IMR-90 (cell line): Measurements from ENCODE around the gene WEE1. TPM values are rescaled to one million over a fixed set of nuclear protein-coding genes. Genes with fewer than 3 reads are reported as not detected.

Experiments used
- ATAC-seq: fragments of 200-7000 bp; cut with Tn5 transposase; 2 replicates; pipeline ENCODE4 v1.9.1; 2020; ENCODE audit warnings: low read depth, mild to moderate bottlenecking, moderate library complexity
- BruUV-seq: library from RNA; stranded (reverse); fragments of 400-500 nt; replicated peaks from 2 replicates; lab custom pipeline; 2021; lab: Mats Ljungman, UMichigan
- CTCF ChIA-PET: fragments of 300-600 bp; formaldehyde crosslinking; extraction: SDS; loops from one replicate; lab custom pipeline; 2021; ENCODE audit warnings: antibody characterized with exemption; lab: Yijun Ruan, JAX
- POLR2A ChIA-PET: fragments of 300-600 bp; sonication (Branson Sonifier 250); formaldehyde crosslinking; loops from one replicate; lab custom pipeline; 2022; ENCODE audit warnings: antibody characterized with exemption; ENCODE audit not compliant: unreplicated experiment; lab: Charles Lee
- DNase-seq: peaks from one replicate; pipeline ENCODE4 v3.0.0; 2013
- H2AFZ ChIP-seq: replicated peaks from 2 replicates; pipeline ENCODE3; 2013; ENCODE audit warnings: low read length, mild to moderate bottlenecking; ENCODE audit not compliant: poor library complexity
- H2AK5ac ChIP-seq: 2 replicates; pipeline ENCODE4 v1.6.1; 2013; ENCODE audit warnings: low read depth, low read length, inconsistent platforms
- H2AK9ac ChIP-seq: replicated peaks from 2 replicates; pipeline ENCODE3; 2013; ENCODE audit warnings: mild to moderate bottlenecking, low read depth, low read length, moderate library complexity; ENCODE audit not compliant: poor library complexity
- H2BK120ac ChIP-seq: 2 replicates; pipeline ENCODE4 v1.6.1; 2013; ENCODE audit warnings: low read depth, low read length, inconsistent platforms
- H2BK15ac ChIP-seq: 3 replicates; pipeline ENCODE4 v1.6.1; 2013; ENCODE audit warnings: low read depth, low read length, inconsistent platforms
- H2BK20ac ChIP-seq: 2 replicates; pipeline ENCODE4 v1.6.1; 2013; ENCODE audit warnings: low read depth, mild to moderate bottlenecking, inconsistent platforms, low read length, moderate library complexity
- H2BK5ac ChIP-seq: 2 replicates; pipeline ENCODE4 v1.6.1; 2013; ENCODE audit warnings: mild to moderate bottlenecking, low read depth, low read length, inconsistent platforms; ENCODE audit not compliant: poor library complexity, severe bottlenecking
- H3K14ac ChIP-seq: replicated peaks from 2 replicates; pipeline ENCODE4 v1.6.1; 2013; ENCODE audit warnings: low read depth, low read length, inconsistent platforms
- H3K18ac ChIP-seq: 2 replicates; pipeline ENCODE4 v1.6.1; 2013; ENCODE audit warnings: low read depth, low read length, control low read depth
- H3K23ac ChIP-seq: 2 replicates; pipeline ENCODE4 v1.6.1; 2013; ENCODE audit warnings: low read depth, low read length, inconsistent platforms
- H3K27ac ChIP-seq: 2 replicates; pipeline ENCODE4 v1.5.1; 2013; ENCODE audit warnings: mild to moderate bottlenecking, control low read depth, low read length; ENCODE audit not compliant: insufficient read depth
- H3K27me3 ChIP-seq: 2 replicates; pipeline ENCODE4 v1.6.1; 2013; ENCODE audit warnings: low read length; ENCODE audit not compliant: control insufficient read depth, insufficient read depth
- H3K36me3 ChIP-seq: 2 replicates; pipeline ENCODE4 v1.6.1; 2013; ENCODE audit warnings: low read length, mixed read lengths; ENCODE audit not compliant: control insufficient read depth, insufficient read depth
- H3K4ac ChIP-seq: 2 replicates; pipeline ENCODE4 v1.6.1; 2013; ENCODE audit warnings: low read depth, low read length, inconsistent platforms
- H3K4me1 ChIP-seq: 2 replicates; pipeline ENCODE4 v1.6.1; 2013; ENCODE audit warnings: low read length, mixed read lengths; ENCODE audit not compliant: control insufficient read depth, insufficient read depth
- H3K4me2 ChIP-seq: 2 replicates; pipeline ENCODE4 v1.6.1; 2013; ENCODE audit warnings: low read depth, mild to moderate bottlenecking, control low read depth, low read length, moderate library complexity
- H3K4me3 ChIP-seq: 2 replicates; pipeline ENCODE4 v1.5.1; 2013; ENCODE audit warnings: low read depth, mild to moderate bottlenecking, control low read depth, low read length, moderate library complexity; ENCODE audit not compliant: insufficient read depth
- H3K56ac ChIP-seq: 2 replicates; pipeline ENCODE4 v1.6.1; 2013; ENCODE audit warnings: low read length, inconsistent platforms; ENCODE audit not compliant: insufficient read depth; ENCODE audit errors: extremely low read depth
- H3K79me1 ChIP-seq, 2 experiments: 2 replicates each; pipeline ENCODE4 v1.6.1; 2013; ENCODE audit warnings: low read length in 2 of 2, inconsistent platforms in 1 of 2, low read depth in 1 of 2
- H3K9ac ChIP-seq: 2 replicates; pipeline ENCODE4 v1.6.1; 2013; ENCODE audit warnings: low read depth, low read length, control low read depth
- H3K9me1 ChIP-seq: 2 replicates; pipeline ENCODE4 v1.6.1; 2013; ENCODE audit warnings: low read length, inconsistent platforms; ENCODE audit not compliant: insufficient read depth
- H3K9me3 ChIP-seq: 2 replicates; pipeline ENCODE4 v1.6.1; 2013; ENCODE audit warnings: low read length; ENCODE audit not compliant: control insufficient read depth, insufficient read depth
- H4K20me1 ChIP-seq: 2 replicates; pipeline ENCODE4 v1.6.1; 2013; ENCODE audit warnings: low read length, inconsistent platforms; ENCODE audit not compliant: insufficient read depth
- H4K5ac ChIP-seq: 2 replicates; pipeline ENCODE4 v1.6.1; 2013; ENCODE audit warnings: mild to moderate bottlenecking, low read depth, low read length, control low read depth
- H4K8ac ChIP-seq, 2 experiments: 2 replicates each; pipeline ENCODE4 v1.6.1; 2013; ENCODE audit warnings: low read depth in 2 of 2, low read length in 2 of 2, control low read depth in 1 of 2, inconsistent platforms in 1 of 2
- H4K91ac ChIP-seq: 2 replicates; pipeline ENCODE4 v1.6.1; 2013; ENCODE audit warnings: low read depth, low read length, inconsistent platforms; ENCODE audit not compliant: insufficient read depth
- CEBPB ChIP-seq: IDR thresholded peaks from 2 replicates; pipeline ENCODE4 v1.6.1; 2012; ENCODE audit warnings: low read depth, low read length, improper control_type of control experiment
- RCOR1 ChIP-seq: IDR thresholded peaks from 2 replicates; pipeline ENCODE4 v1.6.1; 2012; ENCODE audit warnings: mild to moderate bottlenecking, low read length, improper control_type of control experiment; ENCODE audit not compliant: insufficient replicate concordance
- WGBS, 2 experiments: methylation state at CpG; one replicate each; pipeline versions ENCODE4 v1.1.5 to v1.1.7; 2013; ENCODE audit warnings: missing lambda C conversion rate in 2 of 2; ENCODE audit not compliant: insufficient read length in 1 of 2; ENCODE audit errors: extremely low coverage in 2 of 2; 5-methylcytosine and 5-hydroxymethylcytosine counted together
- dilution Hi-C: fragments of 300-500 bp; cut with HindIII; formaldehyde crosslinking; loops from one replicate; pipeline ENCODE4 v1.14.3; 2018; ENCODE audit warnings: low sequenced_read_pairs; ENCODE audit not compliant: unreplicated experiment
- in situ Hi-C: fragments of 300-500 bp; cut with MboI; formaldehyde crosslinking; loops from 3 replicates; pipeline ENCODE4 v1.14.3; 2019; ENCODE audit warnings: low sequenced_read_pairs, inconsistent platforms, mixed read lengths
- intact Hi-C: fragments of 100-400 bp; cut with micrococcal nuclease; formaldehyde crosslinking; loops from 2 replicates; pipeline ENCODE4 v1.10.0; 2022
- polyA plus RNA-seq, 3 experiments: library from polyadenylated mRNA; depleted of rRNA; stranded (reverse); fragments of >200 nt; gene quantifications; 2 replicates each; pipeline ENCODE4 v1.2.3, GENCODE V29; 2012; ENCODE audit warnings: low replicate concordance in 1 of 3
- total RNA-seq: library from RNA; depleted of rRNA; stranded (reverse); fragments of >200 nt; gene quantifications from 2 replicates; pipeline ENCODE4 v1.2.3, GENCODE V29; 2012

The WEE1 gene
- total and polyA plus RNA-seq, 2 of the 4 experiments (the other 2 are of a cell fraction) = 26.5 to 29.2 TPM

- H3K4me2 ChIP-seq = peak overlapping the region; percentile 37; the same call in 1 of the 2 replicates
- dilution Hi-C loops = no loop called here
- H4K8ac ChIP-seq = no peak overlapping the region; a peak in 1 of 4 replicates
- in situ Hi-C loops = no loop called here
- no peak overlapping the region for H4K91ac ChIP-seq
- no TSS peak for BruUV-seq
- no peak overlapping the region for H2AK5ac ChIP-seq
- H3K4me3 ChIP-seq = no peak overlapping the region; the same call in 1 of the 2 replicates
- peaks cover 3% of the 10 kb centered on the region for H3K9me1 ChIP-seq
- no peak overlapping the region; the same call in 1 of the 2 replicates for H3K27ac ChIP-seq
- peak overlapping the region; percentile 31; the same call in 1 of the 2 replicates for H3K9ac ChIP-seq
- H2BK20ac ChIP-seq = no peak overlapping the region
- DNase-seq (peak; percentile 74), ATAC-seq (peak; percentile 68)
- no CpG with 5 or more reads among the region's 8 CpGs for WGBS, 2 experiments
- H3K9me3 ChIP-seq = no peaks in the 10 kb centered on the region
- intact Hi-C loops = no loop called here
- H3K79me1 ChIP-seq = peaks cover 0 to 7% of the 10 kb centered on the region in 2 experiments; a peak in 3 of 4 replicates
- no peak overlapping the region for H2BK15ac ChIP-seq
- no peak for TF ChIP-seq RCOR1
- TF ChIP-seq CEBPB = peak; percentile 42
- POLR2A ChIA-PET = interaction anchor here (0.6 kb wide), 1 partner anchor 782 kb away, joined by 3 read pairs; no protein-coding TSS in a partner anchor
- no peak overlapping the region for H3K23ac ChIP-seq
- H3K18ac ChIP-seq = peak overlapping the region; percentile 43; the same call in 1 of the 2 replicates
- H3K4ac ChIP-seq = no peak overlapping the region
- H4K5ac ChIP-seq = no peak overlapping the region
- no peak overlapping the region for H2AK9ac ChIP-seq
- peaks cover 7% of the 10 kb centered on the region for H3K4me1 ChIP-seq
- no peak overlapping the region for H3K14ac ChIP-seq
- H2AFZ ChIP-seq = no peak overlapping the region
- H2BK5ac ChIP-seq = peak overlapping the region; percentile 66
- H3K56ac ChIP-seq = 0 out of 2 replicates have a peak overlapping the region, but pooled peaks have one; percentile 7
- CTCF ChIA-PET = no interaction called here
- no peaks in the 10 kb centered on the region for H3K27me3 ChIP-seq
- peaks cover 2% of the 10 kb centered on the region; the same call in 1 of the 2 replicates for H3K36me3 ChIP-seq
- no peak overlapping the region for H2BK120ac ChIP-seq
- no peaks in the 10 kb centered on the region for H4K20me1 ChIP-seq
Observed at GRCh38 chr11:9527481-9528135, 45.9 kb upstream of the WEE1 start.
